ENCODE measurements around the gene RSPO1.

- TF ChIP-seq CBX3 (IDR thresholded peaks at IDR 0.05; ENCODE audit: borderline replicate concordance, low read depth) (no peak), EP300 (IDR thresholded peaks at IDR 0.05; ENCODE audit: borderline replicate concordance in 1 of 2, control insufficient read depth in 1 of 2, low read depth in 2 of 2, low read length in 2 of 2) (no peak), POLR2AphosphoS2 (IDR thresholded peaks at IDR 0.05; ENCODE audit: low read depth, low read length) (no peak), CTCF (IDR thresholded peaks at IDR 0.05 in 2 of 3, conservative IDR thresholded peaks at IDR 0.05 in 1 of 3; ENCODE audit: control insufficient read depth in 2 of 3, extremely low read depth in 1 of 3, insufficient read depth in 1 of 3, low read depth in 3 of 3, low read length in 3 of 3) (no peak), POLR2AphosphoS5 (IDR thresholded peaks at IDR 0.05; ENCODE audit: low read length) (no peak), FOXM1 (IDR thresholded peaks at IDR 0.05; ENCODE audit: low read depth, low read length) (no peak)
These were observed 15.5 kb upstream of the RSPO1 start for GRCh38 chr1:37650173-37650572.
